Tibial nerve (tissue), 4 donors: ENCODE data around the gene LMX1A. TPM values are rescaled to one million over a fixed set of nuclear protein-coding genes. Genes with fewer than 3 reads are reported as not detected.

Experiments
- DNase-seq, 2 donors: peaks; one replicate each; pipeline ENCODE4 v3.0.0-alpha.2; 2019; ENCODE audit warnings: low spot score in 2 of 2
- H3K27ac ChIP-seq, 4 donors: fragments of 200-600 bp; sonication (generic) in 3 of 4; one replicate each; pipeline ENCODE4 v1.5.1; 2017 to 2019; ENCODE audit warnings: mild to moderate bottlenecking in 1 of 4
- H3K27me3 ChIP-seq, 2 donors: fragments of 200-600 bp; sonication (generic) in 1 of 2; one replicate each; pipeline versions ENCODE4 v1.5.1 to v1.6.0; 2017 to 2019
- H3K36me3 ChIP-seq, 3 donors: fragments of 200-600 bp; sonication (generic); one replicate each; pipeline ENCODE4 v1.5.1; 2018 to 2019
- H3K4me1 ChIP-seq, 4 donors: fragments of 200-600 bp; sonication (generic) in 3 of 4; one replicate each; pipeline ENCODE4 v1.5.1; 2017 to 2019
- H3K4me3 ChIP-seq, 4 donors: fragments of 200-600 bp; sonication (generic) in 3 of 4; one replicate each; pipeline ENCODE4 v1.5.1; 2017 to 2019; ENCODE audit warnings: mild to moderate bottlenecking in 1 of 4, moderate library complexity in 1 of 4
- H3K9me3 ChIP-seq, 4 donors: fragments of 200-600 bp; sonication (generic) in 3 of 4; one replicate each; pipeline ENCODE4 v1.5.1; 2017 to 2019
- CTCF ChIP-seq, 5 experiments: fragments of 200-600 bp in 3 of 5; fragments of 450-650 bp in 2 of 5; sonication (generic) in 3 of 5; IDR thresholded peaks; one replicate each; pipeline ENCODE4 v1.5.1; 2016 to 2019; ENCODE audit warnings: antibody characterized with exemption in 5 of 5, mild to moderate bottlenecking in 3 of 5, moderate library complexity in 2 of 5
- EP300 ChIP-seq, 2 donors: sonication (generic); formaldehyde crosslinking; IDR thresholded peaks; one replicate each; pipeline ENCODE4 v1.6.1; 2017; ENCODE audit warnings: antibody characterized with exemption in 2 of 2, mild to moderate bottlenecking in 1 of 2
- POLR2A ChIP-seq, 2 donors: fragments of 450-650 bp; IDR thresholded peaks; one replicate each; pipeline ENCODE4 v1.6.1; 2017; ENCODE audit warnings: antibody characterized with exemption in 2 of 2, mild to moderate bottlenecking in 2 of 2, moderate library complexity in 2 of 2
- WGBS, 2 donors: methylation state at CpG; one replicate each; pipeline ENCODE4 v1.1.5; 2018; 5-methylcytosine and 5-hydroxymethylcytosine counted together
- total RNA-seq, 4 donors: library from RNA; depleted of rRNA; stranded (reverse); fragments of >200 nt; gene quantifications; one replicate each; pipeline ENCODE4 v1.1.0, GENCODE V29; 2016

The LMX1A gene
- total RNA-seq, 4 donors from 2014 or later: 0.84 TPM; not detected in 3

GRCh38 chr1:165345502-165345901 lies 11.0 kb downstream of the LMX1A start:
- H3K4me3 ChIP-seq: no peak overlapping the region
- peaks cover 0 to 67% of the 10 kb centered on the region in 2 donors for H3K27me3 ChIP-seq
- no peaks in the 10 kb centered on the region for H3K36me3 ChIP-seq
- DNase-seq: no peak
- H3K27ac ChIP-seq: no peak overlapping the region
- no peaks in the 10 kb centered on the region for H3K4me1 ChIP-seq
- no peaks in the 10 kb centered on the region for H3K9me3 ChIP-seq
- 65 to 74% methylated on average over 7 of the region's 7 CpGs for WGBS, 2 donors
- TF ChIP-seq CTCF (IDR thresholded peaks at IDR 0.05) (no peak), EP300 (IDR thresholded peaks at IDR 0.05) (no peak), POLR2A (IDR thresholded peaks at IDR 0.05) (no peak)

GRCh38 chr1:165344736-165345135 lies 11.8 kb downstream of the LMX1A start:
- H3K27me3 ChIP-seq: peaks cover 0 to 63% of the 10 kb centered on the region in 2 donors
- TF ChIP-seq EP300 (IDR thresholded peaks at IDR 0.05) (no peak), POLR2A (IDR thresholded peaks at IDR 0.05) (no peak), CTCF (IDR thresholded peaks at IDR 0.05) (no peak)
- no peaks in the 10 kb centered on the region for H3K9me3 ChIP-seq
- H3K36me3 ChIP-seq: no peaks in the 10 kb centered on the region
- DNase-seq: no peak
- H3K4me1 ChIP-seq: no peaks in the 10 kb centered on the region
- no peak overlapping the region for H3K4me3 ChIP-seq
- WGBS, 2 donors: 37 to 48% methylated on average over 3 of the region's 3 CpGs
- H3K27ac ChIP-seq: no peak overlapping the region

GRCh38 chr1:165344198-165344597 lies 12.3 kb downstream of the LMX1A start:
- Histone ChIP-seq H3K36me3 (no peaks in the 10 kb centered on the region), H3K27me3 (peaks cover 0 to 59% of the 10 kb centered on the region in 2 donors), H3K4me1 (no peaks in the 10 kb centered on the region), H3K9me3 (no peaks in the 10 kb centered on the region), H3K4me3 (no peak overlapping the region), H3K27ac (no peak overlapping the region)
- no peak for TF ChIP-seq POLR2A (IDR thresholded peaks at IDR 0.05)
- TF ChIP-seq EP300 (IDR thresholded peaks at IDR 0.05): no peak
- TF ChIP-seq CTCF (IDR thresholded peaks at IDR 0.05): no peak
- no peak for DNase-seq
- WGBS, 2 donors: 32 to 37% methylated on average over 2 of the region's 2 CpGs

- TF ChIP-seq POLR2A (IDR thresholded peaks at IDR 0.05): no peak
- TF ChIP-seq EP300 (IDR thresholded peaks at IDR 0.05): no peak
- TF ChIP-seq CTCF (IDR thresholded peaks at IDR 0.05): no peak
- Histone ChIP-seq H3K4me1 (no peaks in the 10 kb centered on the region), H3K4me3 (no peak overlapping the region), H3K27me3 (peaks cover 0 to 43% of the 10 kb centered on the region in 2 donors), H3K36me3 (no peaks in the 10 kb centered on the region), H3K27ac (no peak overlapping the region), H3K9me3 (no peaks in the 10 kb centered on the region)
- no peak for DNase-seq
- 62 to 78% methylated on average over 2 of the region's 2 CpGs for WGBS, 2 donors
Measured at GRCh38 chr1:165342587-165342986, 13.9 kb downstream of the LMX1A start.

- Histone ChIP-seq H3K4me1 (no peaks in the 10 kb centered on the region), H3K4me3 (no peak overlapping the region), H3K36me3 (no peaks in the 10 kb centered on the region), H3K27me3 (peaks cover 0 to 39% of the 10 kb centered on the region in 2 donors), H3K27ac (no peak overlapping the region), H3K9me3 (no peaks in the 10 kb centered on the region)
- TF ChIP-seq CTCF (IDR thresholded peaks at IDR 0.05): no peak
- no peak for TF ChIP-seq EP300 (IDR thresholded peaks at IDR 0.05)
- TF ChIP-seq POLR2A (IDR thresholded peaks at IDR 0.05): no peak
- WGBS, 2 donors: 61 to 63% methylated on average over 2 of the region's 2 CpGs
- DNase-seq: no peak
Measured at GRCh38 chr1:165342168-165342567, 14.3 kb downstream of the LMX1A start.
